Ovary (tissue), 3 donors: ENCODE measurements around the gene ZNF445.
"Not testable (repeated sequence)": the region's sequence is repeated elsewhere in the genome, so short reads cannot be mapped to it uniquely, and the experiment has no call there.

Experiments
- EP300 ChIP-seq: sonication (generic); formaldehyde crosslinking; IDR thresholded peaks from one replicate; pipeline ENCODE4 v1.6.1; 2017; ENCODE audit warnings: antibody characterized with exemption
- POLR2A ChIP-seq: fragments of 450-650 bp; IDR thresholded peaks from one replicate; pipeline ENCODE4 v1.6.1; 2017; ENCODE audit warnings: antibody characterized with exemption, mild to moderate bottlenecking, moderate library complexity
- TF ChIP-seq, protein P1 (sequence below), 3 donors: fragments of 450-650 bp in 2 of 3; fragments of 200-600 bp in 1 of 3; IDR thresholded peaks; one replicate each; pipeline versions ENCODE4 v1.5.1 to v1.8.0; 2016 to 2022; ENCODE audit warnings: antibody characterized with exemption in 3 of 3, mild to moderate bottlenecking in 1 of 3
- donor health status: DM: no; HTN: no; CAD: no.

DNA sequence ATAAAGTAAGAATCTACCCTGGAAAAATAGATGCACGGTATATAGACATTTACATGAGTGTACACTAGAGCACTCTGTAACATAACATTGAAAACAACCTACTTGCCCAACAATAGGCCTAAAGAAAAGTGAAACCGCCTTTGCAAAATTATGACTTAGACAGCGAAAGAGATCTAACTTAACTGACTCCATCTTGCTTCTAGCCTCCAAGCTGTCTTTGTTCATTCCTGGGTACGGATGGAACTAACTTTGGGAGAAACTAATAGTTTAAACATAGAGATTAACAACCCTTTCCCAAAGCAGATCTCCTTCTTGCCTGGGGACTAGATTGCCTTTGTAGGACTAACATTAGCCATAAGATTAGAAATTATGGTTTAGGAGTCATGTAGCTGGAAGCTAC is 17.4 kb downstream of the ZNF445 start:
- not testable (repeated sequence) for TF ChIP-seq EP300, POLR2A
- TF ChIP-seq, protein P1, sequence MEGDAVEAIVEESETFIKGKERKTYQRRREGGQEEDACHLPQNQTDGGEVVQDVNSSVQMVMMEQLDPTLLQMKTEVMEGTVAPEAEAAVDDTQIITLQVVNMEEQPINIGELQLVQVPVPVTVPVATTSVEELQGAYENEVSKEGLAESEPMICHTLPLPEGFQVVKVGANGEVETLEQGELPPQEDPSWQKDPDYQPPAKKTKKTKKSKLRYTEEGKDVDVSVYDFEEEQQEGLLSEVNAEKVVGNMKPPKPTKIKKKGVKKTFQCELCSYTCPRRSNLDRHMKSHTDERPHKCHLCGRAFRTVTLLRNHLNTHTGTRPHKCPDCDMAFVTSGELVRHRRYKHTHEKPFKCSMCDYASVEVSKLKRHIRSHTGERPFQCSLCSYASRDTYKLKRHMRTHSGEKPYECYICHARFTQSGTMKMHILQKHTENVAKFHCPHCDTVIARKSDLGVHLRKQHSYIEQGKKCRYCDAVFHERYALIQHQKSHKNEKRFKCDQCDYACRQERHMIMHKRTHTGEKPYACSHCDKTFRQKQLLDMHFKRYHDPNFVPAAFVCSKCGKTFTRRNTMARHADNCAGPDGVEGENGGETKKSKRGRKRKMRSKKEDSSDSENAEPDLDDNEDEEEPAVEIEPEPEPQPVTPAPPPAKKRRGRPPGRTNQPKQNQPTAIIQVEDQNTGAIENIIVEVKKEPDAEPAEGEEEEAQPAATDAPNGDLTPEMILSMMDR (IDR thresholded peaks at IDR 0.05) = not testable (repeated sequence)
